HG03460 (cell line): ENCODE data around the gene TMEM235.
"Not testable (repeated sequence)": the region's sequence is repeated elsewhere in the genome, so short reads cannot be mapped to it uniquely, and the experiment has no call there.

Experiments used
- ATAC-seq: cut with Tn5 transposase; IDR thresholded peaks from one replicate; pipeline ENCODE4 v1.9.1; 2021; ENCODE audit not compliant: unreplicated experiment

Gene TMEM235

GRCh38 chr17:78237401-78238012 lies 6.1 kb downstream of the TMEM235 start:
- ATAC-seq = no peak

GRCh38 chr17:78238823-78239488 lies 7.5 kb downstream of the TMEM235 start:
- ATAC-seq = no peak

- no peak for ATAC-seq
These were observed 8.1 kb downstream of the TMEM235 start for GRCh38 chr17:78239489-78239931.

- ATAC-seq = no peak
These were observed 8.7 kb downstream of the TMEM235 start for GRCh38 chr17:78240012-78240655.

GRCh38 chr17:78240839-78241238 lies 9.4 kb downstream of the TMEM235 start:
- no peak for ATAC-seq

GRCh38 chr17:78241277-78242023 lies 10.0 kb downstream of the TMEM235 start:
- ATAC-seq = no peak

- peak; percentile 64 for ATAC-seq
These were observed 10.8 kb downstream of the TMEM235 start for GRCh38 chr17:78242024-78242742.

GRCh38 chr17:78247304-78247703 lies 15.9 kb downstream of the TMEM235 start:
- no peak for ATAC-seq

GRCh38 chr17:78248051-78248914 lies 16.9 kb downstream of the TMEM235 start:
- ATAC-seq = no peak

GRCh38 chr17:78249074-78249817 lies 17.8 kb downstream of the TMEM235 start:
- no peak for ATAC-seq

- no peak for ATAC-seq
These were observed 18.7 kb downstream of the TMEM235 start for GRCh38 chr17:78249818-78250806.

- peak; percentile 62 for ATAC-seq
These were observed 19.7 kb downstream of the TMEM235 start for GRCh38 chr17:78250891-78251772.

GRCh38 chr17:78251773-78252103 lies 20.3 kb downstream of the TMEM235 start:
- no peak for ATAC-seq

GRCh38 chr17:78252111-78252634 lies 20.7 kb downstream of the TMEM235 start:
- ATAC-seq = no peak

- no peak for ATAC-seq
These were observed 21.5 kb downstream of the TMEM235 start for GRCh38 chr17:78252701-78253635.

- not testable (repeated sequence) for ATAC-seq
These were observed 22.2 kb downstream of the TMEM235 start for GRCh38 chr17:78253636-78253945.
